Mucosa of descending colon (tissue), 3 donors: ENCODE measurements around the gene TAX1BP1. TPM values are rescaled to one million over a fixed set of nuclear protein-coding genes. Genes with fewer than 3 reads are reported as not detected.

Experiments used
- ATAC-seq: fragments of 200-7000 bp; cut with Tn5 transposase; one replicate; pipeline ENCODE4 v1.9.1; 2020; ENCODE audit warnings: mild to moderate bottlenecking, moderate library complexity
- DNase-seq, 3 donors: peaks; one replicate each; pipeline ENCODE4 v3.0.0-alpha.2; 2020
- H3K36me3 ChIP-seq: fragments of 200-600 bp; one replicate; pipeline ENCODE4 v1.8.0; 2021; ENCODE audit warnings: low read depth, mild to moderate bottlenecking
- H3K4me1 ChIP-seq: fragments of 200-600 bp; one replicate; pipeline ENCODE4 v1.8.0; 2021; ENCODE audit warnings: low read depth, mild to moderate bottlenecking
- H3K4me3 ChIP-seq: fragments of 200-600 bp; one replicate; pipeline ENCODE4 v1.8.0; 2021; ENCODE audit warnings: mild to moderate bottlenecking
- H3K9me3 ChIP-seq: fragments of 200-600 bp; one replicate; pipeline ENCODE4 v1.8.0; 2021; ENCODE audit warnings: mild to moderate bottlenecking
- intact Hi-C, 2 donors: fragments of 100-400 bp; cut with DNase I in 1 of 2; cut with micrococcal nuclease in 1 of 2; formaldehyde crosslinking; loops; one replicate each; pipeline versions ENCODE4 v1.11.0 to v1.11.1; 2022; cut with DNase I, micrococcal nuclease
- total RNA-seq, 3 donors: library from RNA; stranded (reverse); fragmentation: NEBNext Ultra II Directional in 2 of 3; extraction: Animal tissue kit (Norgen Biotek cat#: 25700) in 2 of 3; gene quantifications; one replicate each; pipeline versions ENCODE4 v1.2.1 to v1.2.4, GENCODE V29; 2021 to 2023
- TF ChIP-seq, protein P1 (sequence below): fragments of 200-600 bp; IDR thresholded peaks from one replicate; pipeline ENCODE4 v1.8.0; 2022; ENCODE audit warnings: antibody characterized with exemption, mild to moderate bottlenecking
- donor health status: DM: no; HTN: no; CAD: no; lungs with moderate emphysema.
- donor health status: DM: no; HTN: no; CAD: no.
- donor health status: DM: no; HTN: yes; CAD: no.

Gene TAX1BP1
- total RNA-seq, 3 donors from 2014 or later: 115 to 163 (median 150) TPM

DNA sequence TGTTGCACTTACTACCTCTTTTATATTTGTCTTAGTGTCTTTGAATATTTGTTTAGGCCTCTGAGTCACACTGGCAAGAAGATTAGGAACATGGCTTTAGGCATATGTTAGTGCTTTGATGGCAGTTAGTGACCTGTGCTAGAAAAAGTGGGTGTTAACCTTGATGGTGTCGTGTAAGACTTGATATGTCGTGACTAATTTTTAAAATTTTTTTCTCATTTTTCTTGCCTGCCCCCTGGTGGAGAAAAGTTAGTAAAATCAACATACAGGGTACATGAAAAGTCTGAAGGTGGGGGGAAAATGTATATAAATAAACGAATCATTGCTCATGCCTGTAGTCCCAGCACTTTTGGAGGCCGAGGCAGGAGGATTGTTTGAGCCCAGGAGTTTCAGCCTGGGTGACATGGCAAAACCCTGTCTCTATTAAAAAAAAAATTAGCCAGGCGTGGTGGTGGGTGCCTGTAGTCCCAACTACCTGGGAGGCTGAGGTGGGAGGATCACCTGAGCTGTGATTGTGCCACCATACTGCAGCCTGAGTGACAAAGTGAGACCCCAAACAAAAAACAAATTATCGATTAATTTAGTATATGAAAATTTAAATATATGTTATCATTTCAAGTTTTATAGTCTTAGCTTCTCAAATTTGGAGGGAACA is 44.6 kb downstream of the TAX1BP1 start:
- TF ChIP-seq, protein P1, sequence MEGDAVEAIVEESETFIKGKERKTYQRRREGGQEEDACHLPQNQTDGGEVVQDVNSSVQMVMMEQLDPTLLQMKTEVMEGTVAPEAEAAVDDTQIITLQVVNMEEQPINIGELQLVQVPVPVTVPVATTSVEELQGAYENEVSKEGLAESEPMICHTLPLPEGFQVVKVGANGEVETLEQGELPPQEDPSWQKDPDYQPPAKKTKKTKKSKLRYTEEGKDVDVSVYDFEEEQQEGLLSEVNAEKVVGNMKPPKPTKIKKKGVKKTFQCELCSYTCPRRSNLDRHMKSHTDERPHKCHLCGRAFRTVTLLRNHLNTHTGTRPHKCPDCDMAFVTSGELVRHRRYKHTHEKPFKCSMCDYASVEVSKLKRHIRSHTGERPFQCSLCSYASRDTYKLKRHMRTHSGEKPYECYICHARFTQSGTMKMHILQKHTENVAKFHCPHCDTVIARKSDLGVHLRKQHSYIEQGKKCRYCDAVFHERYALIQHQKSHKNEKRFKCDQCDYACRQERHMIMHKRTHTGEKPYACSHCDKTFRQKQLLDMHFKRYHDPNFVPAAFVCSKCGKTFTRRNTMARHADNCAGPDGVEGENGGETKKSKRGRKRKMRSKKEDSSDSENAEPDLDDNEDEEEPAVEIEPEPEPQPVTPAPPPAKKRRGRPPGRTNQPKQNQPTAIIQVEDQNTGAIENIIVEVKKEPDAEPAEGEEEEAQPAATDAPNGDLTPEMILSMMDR: no peak
- H3K4me1 ChIP-seq: no peaks in the 10 kb centered on the region
- DNase-seq (peak in 1 of 3 donors; percentile 42), ATAC-seq (peak; percentile 84)
- H3K36me3 ChIP-seq: no peaks in the 10 kb centered on the region
- intact Hi-C loops: no loop called here
- no peak overlapping the region for H3K4me3 ChIP-seq
- no peaks in the 10 kb centered on the region for H3K9me3 ChIP-seq

DNA sequence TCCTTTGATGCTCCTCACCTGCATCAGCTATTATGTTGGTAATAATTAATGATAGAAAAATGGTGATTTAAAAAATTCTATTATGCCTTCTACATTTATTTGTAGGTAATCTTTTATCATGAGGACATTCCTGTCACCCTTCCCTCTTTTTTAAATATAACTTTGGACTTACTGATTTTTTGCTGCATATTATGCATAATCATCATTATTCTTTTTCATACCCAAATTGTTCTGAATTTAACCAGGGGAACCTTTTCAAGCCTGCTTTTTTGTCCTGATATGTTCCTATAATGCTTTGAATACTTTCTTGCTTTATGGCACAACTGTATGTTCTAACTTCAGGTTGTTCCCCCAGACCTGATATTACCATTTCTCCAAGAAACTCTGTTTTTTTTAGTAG is 48.5 kb downstream of the TAX1BP1 start:
- DNase-seq: no peak
- intact Hi-C loops: no loop called here
- H3K4me3 ChIP-seq: no peak overlapping the region
- no peak for ATAC-seq
- no peaks in the 10 kb centered on the region for H3K36me3 ChIP-seq
- TF ChIP-seq, protein P1: no peak
- H3K9me3 ChIP-seq: no peaks in the 10 kb centered on the region
- H3K4me1 ChIP-seq: no peaks in the 10 kb centered on the region

DNA sequence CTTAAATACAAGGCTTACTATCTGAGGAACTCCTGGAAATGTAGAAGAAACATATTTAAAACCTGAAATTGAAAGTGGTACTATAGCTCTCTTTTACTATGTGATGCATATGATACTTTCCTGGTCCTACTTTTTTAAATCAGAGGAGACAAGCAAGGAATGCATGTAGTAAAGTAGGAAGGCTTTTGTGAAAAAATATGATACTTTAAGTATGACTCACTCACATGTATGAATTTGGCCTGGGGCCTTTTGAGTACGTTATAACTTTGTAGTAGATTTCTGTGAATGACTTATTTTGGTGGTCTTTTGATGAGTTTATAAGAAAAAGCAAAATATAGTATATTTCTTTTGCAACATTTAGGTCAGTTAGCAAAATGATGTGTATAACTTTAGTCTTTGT is 53.8 kb downstream of the TAX1BP1 start:
- no peak overlapping the region for H3K4me3 ChIP-seq
- no peak for ATAC-seq
- no peaks in the 10 kb centered on the region for H3K9me3 ChIP-seq
- H3K36me3 ChIP-seq: peaks cover 9% of the 10 kb centered on the region
- TF ChIP-seq, protein P1: no peak
- H3K4me1 ChIP-seq: no peaks in the 10 kb centered on the region
- intact Hi-C loops: no loop called here
- DNase-seq: no peak

DNA sequence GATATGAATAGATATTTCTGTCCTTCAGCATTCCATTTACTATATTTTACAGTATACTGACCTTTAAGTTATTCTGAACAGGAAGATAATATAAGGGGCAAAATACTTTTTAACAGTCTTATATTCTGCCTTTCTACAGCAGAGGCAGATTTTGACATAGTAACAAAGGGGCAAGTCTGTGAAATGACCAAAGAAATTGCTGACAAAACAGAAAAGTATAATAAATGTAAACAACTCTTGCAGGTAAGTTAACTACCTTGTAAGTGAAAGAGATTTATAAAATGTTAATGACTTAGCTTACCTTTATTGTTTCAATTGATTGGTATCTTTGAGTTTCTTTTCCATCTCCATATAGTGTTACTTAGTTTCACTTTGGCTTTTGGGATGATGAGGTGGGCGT is 56.0 kb downstream of the TAX1BP1 start:
- intact Hi-C loops: no loop called here

DNA sequence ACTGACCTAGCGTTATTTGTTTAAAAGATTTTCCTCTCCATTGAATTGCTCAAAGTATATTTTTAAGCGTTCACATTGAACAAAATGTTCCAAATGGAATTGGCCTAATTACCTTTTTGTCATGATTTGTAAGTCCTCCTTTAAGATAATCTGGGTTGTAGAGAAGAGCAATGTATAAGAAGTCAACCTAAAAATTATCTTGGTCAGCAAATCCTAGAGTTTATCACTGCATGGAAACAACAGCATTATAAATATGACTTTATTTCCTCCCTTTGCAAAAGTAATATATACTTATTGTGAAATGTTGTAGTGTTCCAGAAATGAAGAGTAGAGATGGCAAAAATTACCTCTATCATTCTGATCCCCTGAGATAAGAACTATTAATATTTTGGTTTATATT is 59.2 kb downstream of the TAX1BP1 start:
- no peaks in the 10 kb centered on the region for H3K4me1 ChIP-seq
- TF ChIP-seq, protein P1: no peak
- H3K4me3 ChIP-seq: no peak overlapping the region
- H3K36me3 ChIP-seq: peaks cover 9% of the 10 kb centered on the region
- ATAC-seq (no peak), DNase-seq (no peak)
- H3K9me3 ChIP-seq: no peaks in the 10 kb centered on the region
- intact Hi-C loops: no loop called here

More for the DNA sequence above, 56.0 kb downstream of the TAX1BP1 start:
- TF ChIP-seq, protein P1: no peak
- Histone ChIP-seq H3K9me3 (no peaks in the 10 kb centered on the region), H3K4me3 (no peak overlapping the region), H3K4me1 (no peaks in the 10 kb centered on the region), H3K36me3 (peaks cover 9% of the 10 kb centered on the region)
- ATAC-seq (no peak), DNase-seq (no peak)

DNA sequence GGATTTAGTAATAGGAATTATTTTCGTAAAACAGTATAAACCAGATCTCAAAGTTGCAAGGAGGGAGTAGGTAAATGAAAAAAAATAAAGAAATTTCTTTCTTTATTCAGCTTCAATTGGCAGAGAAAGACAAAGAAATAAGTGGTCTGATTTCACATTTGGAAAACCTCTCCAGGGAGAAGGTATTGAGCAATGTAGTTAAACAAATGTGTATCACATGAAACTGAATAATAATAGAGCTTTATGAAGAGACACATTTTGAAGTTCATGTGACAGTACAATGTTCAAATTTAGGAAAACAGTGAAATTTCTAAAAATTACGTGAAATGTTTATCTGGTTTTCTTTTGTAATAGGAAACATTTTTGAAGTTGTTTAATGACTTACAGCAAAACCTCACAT is 63.0 kb downstream of the TAX1BP1 start:
- TF ChIP-seq, protein P1: no peak

More for the DNA sequence above, 63.0 kb downstream of the TAX1BP1 start:
- intact Hi-C loops: no loop called here
- Histone ChIP-seq H3K36me3 (no peaks in the 10 kb centered on the region), H3K4me3 (no peak overlapping the region), H3K9me3 (no peaks in the 10 kb centered on the region), H3K4me1 (no peaks in the 10 kb centered on the region)
- ATAC-seq: no peak
- no peak for DNase-seq
